HG02981 (cell line): ENCODE measurements around the gene TSHZ3.

ENCODE experiments used
- ATAC-seq: cut with Tn5 transposase; IDR thresholded peaks from one replicate; pipeline ENCODE4 v1.9.1; 2021; ENCODE audit warnings: mild to moderate bottlenecking, moderate library complexity; ENCODE audit not compliant: unreplicated experiment

Gene TSHZ3, protein sequence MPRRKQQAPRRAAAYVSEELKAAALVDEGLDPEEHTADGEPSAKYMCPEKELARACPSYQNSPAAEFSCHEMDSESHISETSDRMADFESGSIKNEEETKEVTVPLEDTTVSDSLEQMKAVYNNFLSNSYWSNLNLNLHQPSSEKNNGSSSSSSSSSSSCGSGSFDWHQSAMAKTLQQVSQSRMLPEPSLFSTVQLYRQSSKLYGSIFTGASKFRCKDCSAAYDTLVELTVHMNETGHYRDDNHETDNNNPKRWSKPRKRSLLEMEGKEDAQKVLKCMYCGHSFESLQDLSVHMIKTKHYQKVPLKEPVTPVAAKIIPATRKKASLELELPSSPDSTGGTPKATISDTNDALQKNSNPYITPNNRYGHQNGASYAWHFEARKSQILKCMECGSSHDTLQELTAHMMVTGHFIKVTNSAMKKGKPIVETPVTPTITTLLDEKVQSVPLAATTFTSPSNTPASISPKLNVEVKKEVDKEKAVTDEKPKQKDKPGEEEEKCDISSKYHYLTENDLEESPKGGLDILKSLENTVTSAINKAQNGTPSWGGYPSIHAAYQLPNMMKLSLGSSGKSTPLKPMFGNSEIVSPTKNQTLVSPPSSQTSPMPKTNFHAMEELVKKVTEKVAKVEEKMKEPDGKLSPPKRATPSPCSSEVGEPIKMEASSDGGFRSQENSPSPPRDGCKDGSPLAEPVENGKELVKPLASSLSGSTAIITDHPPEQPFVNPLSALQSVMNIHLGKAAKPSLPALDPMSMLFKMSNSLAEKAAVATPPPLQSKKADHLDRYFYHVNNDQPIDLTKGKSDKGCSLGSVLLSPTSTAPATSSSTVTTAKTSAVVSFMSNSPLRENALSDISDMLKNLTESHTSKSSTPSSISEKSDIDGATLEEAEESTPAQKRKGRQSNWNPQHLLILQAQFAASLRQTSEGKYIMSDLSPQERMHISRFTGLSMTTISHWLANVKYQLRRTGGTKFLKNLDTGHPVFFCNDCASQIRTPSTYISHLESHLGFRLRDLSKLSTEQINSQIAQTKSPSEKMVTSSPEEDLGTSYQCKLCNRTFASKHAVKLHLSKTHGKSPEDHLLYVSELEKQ

DNA sequence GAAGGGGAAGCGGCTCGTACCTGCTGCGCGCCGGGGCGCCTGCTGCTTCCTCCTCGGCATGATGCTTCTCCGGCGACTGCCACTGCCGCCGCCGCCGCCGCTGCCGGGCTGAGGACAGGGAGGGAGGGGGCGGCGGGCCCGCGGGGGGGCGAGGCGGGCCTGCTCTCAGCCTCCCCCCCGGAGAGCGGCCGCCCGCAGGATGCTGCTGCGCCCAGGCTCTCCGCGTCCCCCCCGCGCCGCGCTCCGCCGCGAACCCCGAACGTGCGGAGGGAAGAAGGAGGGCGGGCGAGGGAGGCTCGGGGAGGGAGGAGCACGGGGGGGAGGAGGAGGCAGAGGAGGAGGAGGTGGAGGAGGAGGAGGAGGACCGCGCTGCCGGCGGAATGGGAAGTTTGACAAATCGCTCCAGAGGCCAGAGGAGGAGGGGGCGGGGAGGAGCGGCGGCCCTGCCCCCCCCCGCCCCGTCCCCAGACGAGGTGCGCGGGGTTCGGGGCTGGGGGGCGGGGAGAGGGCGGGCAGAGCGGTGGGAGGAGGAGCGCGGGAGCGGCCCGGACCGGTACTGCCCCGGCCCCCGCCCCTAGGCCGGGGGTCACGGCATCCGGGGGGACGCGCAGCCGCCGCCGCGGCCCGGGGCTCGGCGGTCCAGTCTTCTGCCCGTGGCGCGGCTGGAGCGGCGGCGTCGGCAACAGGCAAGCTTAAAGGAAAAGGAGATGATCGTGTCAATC lies at the start of gene TSHZ3:
TSHZ3 (minus strand) TSS at position 277 of the 722 bp plus-strand sequence; CDS start at position 60, 217 bp downstream.
- ATAC-seq, result no peak

DNA sequence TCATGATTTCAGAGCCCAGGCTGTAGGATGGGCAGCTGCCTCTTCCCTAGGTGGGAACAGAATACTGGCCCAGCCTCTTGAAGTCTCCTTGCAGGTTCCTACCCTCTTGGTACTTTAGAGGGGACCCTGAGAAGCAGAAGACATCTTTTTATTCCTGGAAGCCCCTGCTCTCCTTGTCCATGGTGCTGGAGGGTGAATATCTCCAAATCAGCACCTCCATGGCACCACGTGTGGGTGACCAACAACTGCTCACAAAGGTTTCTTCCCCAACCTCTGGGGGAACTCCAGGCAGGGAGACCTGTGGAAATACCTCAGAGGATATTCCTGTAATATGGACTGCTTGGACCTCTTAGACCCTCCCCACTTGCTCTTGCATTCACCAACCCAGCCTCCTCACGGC lies 48.1 kb upstream of the TSHZ3 start:
- no peak for ATAC-seq

DNA sequence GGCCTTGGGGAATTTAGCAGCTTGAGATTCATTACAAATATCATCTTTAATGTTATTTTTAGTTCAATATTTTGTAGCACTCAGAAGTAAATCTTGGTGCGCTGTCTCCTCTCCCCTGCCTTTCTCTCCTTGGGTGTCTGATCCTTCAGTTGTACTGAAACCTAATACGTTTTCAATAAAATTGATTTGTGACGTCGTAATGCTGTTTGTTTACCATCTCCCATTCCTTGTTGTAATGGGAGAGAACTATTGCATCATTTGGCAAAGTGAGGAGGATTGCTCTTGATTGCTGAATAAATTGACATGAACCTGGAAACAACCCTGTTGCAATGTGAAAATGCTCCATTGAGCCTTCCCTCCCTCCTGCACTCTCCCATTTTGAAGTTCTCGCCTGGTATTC lies 43.2 kb upstream of the TSHZ3 start:
- no peak for ATAC-seq

DNA sequence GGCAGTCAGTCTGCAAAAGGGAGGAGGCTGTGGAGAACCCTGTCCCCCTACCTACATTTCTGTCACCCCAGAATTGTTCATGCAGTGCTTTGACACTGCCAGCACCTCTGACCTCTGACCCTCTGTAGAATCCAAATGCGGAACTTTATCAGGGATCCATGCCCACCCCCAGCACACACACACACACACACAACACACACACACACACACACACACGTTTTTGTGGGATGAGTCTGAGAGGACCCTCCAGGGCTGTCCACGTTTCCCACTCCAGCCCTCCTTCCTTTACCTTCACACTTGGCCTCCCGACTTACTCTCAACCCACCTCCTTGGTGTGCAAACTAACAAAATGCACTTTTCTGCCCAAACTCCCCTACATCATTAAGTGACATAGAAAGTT lies 42.3 kb upstream of the TSHZ3 start:
- ATAC-seq, result no peak

DNA sequence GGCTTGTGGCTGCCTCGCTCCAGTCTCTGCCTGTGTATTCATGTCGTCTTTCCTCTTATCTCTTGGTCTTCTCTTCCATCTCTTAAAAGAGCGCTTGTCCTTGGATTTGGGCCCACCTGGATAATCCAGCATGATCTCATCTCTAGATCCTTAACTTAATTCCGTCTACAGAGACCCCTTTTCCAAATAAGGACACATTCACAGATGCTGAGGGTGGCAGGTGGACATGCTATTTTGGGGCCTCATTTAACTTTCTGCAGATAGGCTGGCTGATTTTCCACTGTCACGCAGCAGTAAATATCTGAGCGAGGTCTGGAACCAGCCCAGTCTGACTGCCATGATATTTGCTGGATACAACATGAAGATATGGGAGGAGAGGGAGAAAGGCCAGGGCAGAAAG lies 41.5 kb upstream of the TSHZ3 start:
- no peak for ATAC-seq

DNA sequence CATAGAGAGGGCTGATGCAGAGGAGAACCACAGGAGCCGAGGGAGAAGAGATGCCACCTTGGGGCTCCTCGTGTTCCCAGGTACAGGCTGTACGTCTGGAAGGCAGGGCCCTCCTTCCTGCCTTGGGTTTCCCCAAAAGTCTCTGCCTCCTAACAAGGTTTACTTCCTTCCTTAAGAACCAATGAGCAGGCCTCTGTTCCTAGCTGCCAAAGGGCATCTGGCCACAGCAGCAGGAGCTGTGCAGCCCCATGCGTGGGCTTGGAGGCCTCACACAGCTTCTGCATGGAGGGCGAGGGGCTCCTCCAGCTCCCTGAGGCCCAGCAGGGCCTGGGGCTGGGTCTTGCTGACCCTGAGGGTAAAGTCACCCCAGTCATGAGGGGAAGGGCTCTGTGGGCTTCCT lies 40.6 kb upstream of the TSHZ3 start:
- no peak for ATAC-seq

DNA sequence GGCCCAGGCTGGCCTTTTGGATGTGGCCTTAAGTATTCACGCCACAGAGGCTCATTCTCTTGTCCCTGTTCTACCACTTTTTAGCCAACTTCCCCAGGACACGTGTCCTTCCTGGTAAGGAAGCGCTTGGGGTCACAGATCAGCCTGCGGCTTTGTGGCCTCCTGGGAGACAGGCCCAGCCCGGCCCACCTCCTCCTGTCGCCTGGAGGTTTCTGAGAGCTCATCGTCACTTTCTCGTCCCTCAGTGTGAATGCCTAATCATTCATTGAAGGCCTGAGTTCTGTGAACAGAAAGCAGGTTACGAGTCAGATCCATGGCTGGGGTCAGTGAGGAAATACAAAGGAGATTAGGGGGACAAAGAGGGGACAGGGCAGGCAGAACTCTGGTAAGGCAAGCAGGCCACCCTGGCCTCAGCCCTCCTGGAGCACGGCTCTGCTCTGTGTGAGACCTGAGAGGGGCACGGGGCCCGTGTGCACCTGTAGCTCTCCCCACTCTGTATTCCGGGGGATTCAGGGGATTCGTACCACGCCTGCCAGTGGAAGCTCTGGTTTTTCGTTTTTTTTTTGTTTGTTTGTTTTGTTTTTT lies 38.6 kb upstream of the TSHZ3 start:
- no peak for ATAC-seq

DNA sequence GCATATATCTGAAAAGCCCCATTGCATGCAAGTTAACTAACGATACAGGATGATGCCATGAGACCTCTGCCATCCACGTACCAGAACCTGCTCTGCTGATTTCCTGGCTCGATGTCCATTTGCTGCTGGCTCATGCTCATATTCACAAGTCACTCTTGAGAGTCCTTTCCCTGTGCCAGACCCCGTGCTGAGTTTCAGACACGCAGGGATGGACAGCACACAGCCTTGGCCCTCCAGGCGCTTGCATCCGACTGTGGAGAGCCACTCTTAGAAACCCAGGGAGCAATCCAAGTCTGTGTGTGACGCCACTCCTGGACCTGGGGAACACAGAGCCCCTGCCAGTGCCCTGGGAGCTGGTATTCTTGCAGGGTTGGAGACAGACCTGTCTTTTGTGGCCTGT lies 37.6 kb upstream of the TSHZ3 start:
- no peak for ATAC-seq

DNA sequence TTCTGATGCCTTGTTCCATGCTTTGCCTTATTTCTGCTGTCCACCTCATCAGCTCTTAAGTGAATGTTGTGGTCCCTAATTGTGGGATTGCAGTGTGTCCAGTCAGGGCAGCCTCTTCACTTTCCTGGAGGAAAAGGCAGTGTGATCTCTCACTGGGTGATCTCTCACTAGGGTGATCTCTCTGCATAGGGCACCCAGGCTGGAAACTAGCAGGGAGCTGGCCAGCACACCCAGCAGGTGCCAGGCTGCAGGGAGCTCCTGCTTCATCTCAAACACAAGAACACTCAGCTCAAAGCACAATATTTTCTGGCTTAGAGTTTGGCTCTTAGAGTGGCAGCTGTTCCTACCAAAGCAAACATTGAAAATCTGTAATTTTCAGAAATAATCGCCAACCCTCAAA lies 36.5 kb upstream of the TSHZ3 start:
- ATAC-seq, result no peak

DNA sequence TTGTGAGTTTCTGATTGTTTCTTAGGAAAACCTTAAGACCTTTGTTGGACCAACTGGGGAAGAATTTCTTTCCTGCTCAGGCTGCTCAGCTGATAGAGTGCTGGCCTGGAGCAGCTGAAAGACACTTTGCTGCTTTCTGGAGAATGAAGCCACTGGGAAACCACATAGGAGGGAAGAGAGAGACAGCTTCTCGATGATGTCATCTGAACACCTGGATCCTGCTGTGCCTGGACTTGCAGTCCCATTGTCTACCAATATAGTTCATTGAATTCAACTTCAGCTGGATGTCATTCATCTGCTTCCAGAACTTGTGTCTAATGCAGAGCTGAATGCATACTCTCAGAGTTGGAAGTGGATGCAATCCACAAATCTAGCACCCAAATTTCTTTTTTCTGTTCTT lies 34.3 kb upstream of the TSHZ3 start:
- no peak for ATAC-seq

DNA sequence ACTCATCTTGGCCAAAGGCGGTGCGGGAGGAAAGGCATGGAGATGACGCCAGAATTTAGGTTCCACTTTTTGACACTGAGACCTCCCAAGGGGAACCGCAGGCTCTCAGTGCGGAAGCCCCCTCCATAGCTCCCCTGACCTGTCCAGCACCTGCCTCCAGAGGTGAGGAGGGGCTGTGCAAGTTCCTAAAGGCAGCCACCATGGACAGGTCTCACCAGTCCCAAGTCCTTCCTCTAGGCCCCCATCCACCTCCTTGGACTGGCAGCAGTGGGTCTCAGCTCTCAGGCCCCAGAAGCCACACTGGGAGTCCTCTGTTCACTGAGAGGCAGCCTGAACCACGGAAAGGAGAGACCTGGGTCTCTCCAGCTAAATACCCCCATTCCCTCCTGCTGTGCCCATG lies 31.6 kb upstream of the TSHZ3 start:
- ATAC-seq, result no peak

DNA sequence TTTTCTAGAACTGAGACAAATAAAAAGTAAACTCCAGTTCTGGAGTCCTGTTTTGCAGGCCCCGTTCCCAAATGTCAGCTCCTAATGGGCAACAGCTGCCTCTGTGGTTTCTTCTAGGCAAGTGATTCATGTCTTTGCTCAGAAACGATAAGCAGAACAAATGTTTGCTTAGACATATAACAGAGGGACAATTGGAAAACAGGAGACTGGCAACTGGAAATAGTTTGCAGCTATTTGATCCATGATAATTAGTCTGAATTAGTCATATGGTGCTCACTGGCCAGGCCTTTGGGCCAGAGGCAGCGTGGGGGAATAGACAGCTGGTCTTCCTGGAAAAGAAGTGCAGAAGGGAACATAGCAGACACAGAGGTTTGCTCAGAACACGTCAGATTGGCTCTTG lies 29.2 kb upstream of the TSHZ3 start:
- no peak for ATAC-seq

DNA sequence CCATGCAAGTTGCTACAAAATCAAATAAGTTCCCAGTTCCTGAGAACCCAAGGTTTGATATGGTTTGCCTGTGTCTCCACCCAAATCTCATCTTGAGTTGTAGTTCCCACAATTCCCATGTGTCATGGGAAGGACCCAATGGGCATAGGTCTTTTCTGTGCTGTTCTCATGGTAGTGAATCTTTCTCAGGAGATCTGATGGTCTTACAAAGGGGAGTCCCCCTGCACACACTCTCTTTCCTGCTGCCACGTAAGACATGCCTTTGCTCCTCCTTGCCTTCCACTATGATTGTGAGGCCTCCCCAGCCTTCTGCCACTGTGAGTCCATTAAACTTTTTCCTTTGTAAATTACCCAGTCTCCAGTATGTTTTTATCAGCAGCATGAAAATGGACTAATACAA lies 28.5 kb upstream of the TSHZ3 start:
- ATAC-seq, result no peak

DNA sequence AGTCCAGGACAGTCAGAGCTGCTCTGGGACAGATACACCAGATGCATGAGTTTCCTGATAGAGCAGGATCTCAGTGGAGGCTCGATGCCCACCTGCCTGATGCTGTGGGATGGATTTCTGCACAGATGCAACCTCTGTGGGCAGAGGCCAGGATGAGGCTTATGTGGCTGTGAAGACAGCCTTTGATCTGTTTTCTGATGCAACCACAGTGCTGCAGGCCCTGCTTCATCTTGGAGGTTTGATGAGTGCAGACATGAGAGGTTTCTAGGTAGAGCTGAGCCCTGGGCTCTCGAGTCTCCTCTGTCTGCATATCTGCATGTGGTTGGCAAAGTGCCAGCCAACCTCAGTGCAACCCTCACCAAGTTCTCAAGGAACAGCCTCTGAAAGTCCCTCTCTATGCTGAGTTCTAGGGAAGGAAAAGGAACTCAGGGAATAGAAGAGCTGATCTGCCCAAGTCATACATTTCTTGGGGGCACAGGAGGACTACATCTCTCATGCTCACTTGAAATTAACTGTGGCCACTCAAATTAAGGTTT lies 23.1 kb upstream of the TSHZ3 start:
- ATAC-seq, result no peak

DNA sequence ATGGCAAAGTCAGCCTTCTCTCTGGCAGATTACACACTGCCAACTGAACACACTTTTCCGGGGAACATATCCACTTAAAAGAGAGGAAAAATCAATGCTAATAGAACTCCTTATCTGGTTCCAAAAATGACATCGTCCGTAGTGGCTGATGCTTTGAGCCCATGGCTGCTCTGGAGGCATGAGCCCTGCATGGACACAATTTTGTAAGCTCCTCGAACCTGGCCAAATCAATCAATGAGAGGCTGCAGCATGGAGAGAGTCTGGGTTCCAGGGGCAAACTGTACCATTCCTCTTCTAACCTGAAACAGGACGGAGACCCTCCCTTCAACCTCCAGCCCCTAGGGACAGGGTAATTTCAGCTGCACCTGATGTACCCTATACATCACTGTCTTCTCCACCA lies 21.0 kb upstream of the TSHZ3 start:
- ATAC-seq, result no peak

DNA sequence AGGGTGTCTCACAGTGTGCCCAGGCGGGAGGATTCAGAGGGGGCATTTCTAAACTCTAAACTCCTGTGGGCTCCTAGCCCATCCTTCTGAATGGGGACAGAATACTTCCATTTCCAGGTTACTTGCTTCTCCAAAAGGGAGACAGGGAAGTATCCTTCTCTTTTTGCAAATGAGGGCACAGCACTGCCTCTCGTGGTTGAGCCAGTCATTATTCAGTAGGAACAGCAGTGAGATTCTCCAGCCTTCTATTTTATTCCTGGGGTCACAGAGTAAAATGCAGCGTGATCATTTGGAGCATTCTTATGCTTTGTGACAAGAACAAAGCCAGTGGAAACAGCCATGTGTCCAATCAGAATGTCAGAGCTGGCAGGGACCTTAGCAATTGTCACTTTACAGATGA lies 15.7 kb upstream of the TSHZ3 start:
- no peak for ATAC-seq

DNA sequence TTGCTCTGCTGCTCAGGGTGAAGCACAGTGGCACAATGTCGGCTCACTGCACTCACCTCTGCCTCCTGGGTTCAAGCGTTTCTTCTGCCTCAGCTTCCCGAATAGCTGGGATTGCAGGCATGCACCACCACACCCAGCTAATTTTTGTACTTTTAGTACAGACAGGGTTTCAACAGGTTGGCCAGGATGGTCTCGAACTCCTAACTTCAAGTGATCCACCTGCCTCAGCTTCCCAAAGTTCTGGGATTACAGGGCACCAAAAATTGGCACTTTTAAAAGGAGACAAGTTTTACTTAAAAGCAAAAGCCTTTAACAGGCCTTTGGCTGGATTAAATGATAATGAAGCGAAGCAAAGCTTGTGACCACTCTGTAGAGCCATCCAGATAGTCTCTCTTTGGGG lies 12.5 kb upstream of the TSHZ3 start:
- ATAC-seq, result no peak

DNA sequence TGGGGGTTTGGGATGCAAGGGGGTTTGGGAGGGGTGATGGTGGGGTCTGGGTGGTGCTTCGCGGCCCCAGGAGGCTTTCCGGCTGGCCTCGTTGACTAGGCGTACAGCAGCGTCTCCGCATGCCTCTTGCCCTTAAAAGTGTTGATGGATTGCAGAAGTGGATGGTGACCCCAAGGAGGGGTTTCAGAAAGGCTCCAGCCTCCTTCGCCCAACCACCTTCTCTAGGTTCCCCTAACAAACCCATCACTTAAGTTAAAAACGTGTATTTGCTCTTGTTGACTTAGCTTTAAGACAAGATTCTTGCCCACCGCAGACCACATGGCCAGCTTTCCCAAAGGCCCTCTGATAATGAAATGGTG lies 8.1 kb upstream of the TSHZ3 start:
- ATAC-seq, result no peak

DNA sequence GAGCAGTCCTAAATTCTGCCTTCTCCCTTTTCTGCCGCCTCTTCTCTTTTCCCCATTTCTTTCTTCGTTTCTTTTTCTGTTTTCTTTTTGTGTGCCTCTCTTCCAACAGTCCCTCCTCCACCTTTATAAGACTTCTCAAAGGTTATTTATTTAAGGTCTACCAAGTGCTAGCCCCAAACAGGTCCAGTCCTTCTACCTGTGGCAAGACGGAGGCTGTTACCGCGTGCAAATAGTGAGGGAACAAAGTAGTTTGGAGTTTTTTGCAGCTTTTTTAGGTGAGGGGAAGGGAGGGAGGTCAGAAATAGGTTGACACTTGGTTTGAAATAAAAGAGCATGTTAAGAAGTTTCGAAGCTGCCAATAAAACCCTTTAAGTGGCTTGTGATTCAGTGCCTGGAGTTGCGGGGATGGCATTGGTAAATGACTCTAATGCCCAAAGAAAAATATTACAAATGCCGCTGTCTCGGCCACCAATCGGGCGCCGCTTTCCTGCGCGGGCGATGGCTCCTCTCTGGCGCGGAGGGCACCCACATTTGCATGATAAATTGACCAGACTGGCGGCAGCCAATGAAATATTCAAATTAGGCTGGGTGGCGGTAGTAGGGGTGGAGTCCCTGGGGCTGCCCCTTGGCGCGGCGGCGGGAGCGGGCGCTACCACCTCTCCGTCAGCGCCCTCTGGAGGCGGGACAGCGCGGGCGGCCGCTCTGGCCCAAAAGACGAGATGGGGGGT lies 7.5 kb upstream of the TSHZ3 start:
- ATAC-seq, result no peak
